GM12873 (cell line): ENCODE data around the gene VAC14.

ENCODE experiments used
- CTCF ChIP-seq: IDR thresholded peaks from 2 replicates; pipeline ENCODE4 v1.5.1; 2012; ENCODE audit warnings: low read depth, mild to moderate bottlenecking, moderate library complexity, low read length, control low read depth; ENCODE audit not compliant: insufficient read depth; ENCODE audit errors: missing control alignments

Gene VAC14

DNA sequence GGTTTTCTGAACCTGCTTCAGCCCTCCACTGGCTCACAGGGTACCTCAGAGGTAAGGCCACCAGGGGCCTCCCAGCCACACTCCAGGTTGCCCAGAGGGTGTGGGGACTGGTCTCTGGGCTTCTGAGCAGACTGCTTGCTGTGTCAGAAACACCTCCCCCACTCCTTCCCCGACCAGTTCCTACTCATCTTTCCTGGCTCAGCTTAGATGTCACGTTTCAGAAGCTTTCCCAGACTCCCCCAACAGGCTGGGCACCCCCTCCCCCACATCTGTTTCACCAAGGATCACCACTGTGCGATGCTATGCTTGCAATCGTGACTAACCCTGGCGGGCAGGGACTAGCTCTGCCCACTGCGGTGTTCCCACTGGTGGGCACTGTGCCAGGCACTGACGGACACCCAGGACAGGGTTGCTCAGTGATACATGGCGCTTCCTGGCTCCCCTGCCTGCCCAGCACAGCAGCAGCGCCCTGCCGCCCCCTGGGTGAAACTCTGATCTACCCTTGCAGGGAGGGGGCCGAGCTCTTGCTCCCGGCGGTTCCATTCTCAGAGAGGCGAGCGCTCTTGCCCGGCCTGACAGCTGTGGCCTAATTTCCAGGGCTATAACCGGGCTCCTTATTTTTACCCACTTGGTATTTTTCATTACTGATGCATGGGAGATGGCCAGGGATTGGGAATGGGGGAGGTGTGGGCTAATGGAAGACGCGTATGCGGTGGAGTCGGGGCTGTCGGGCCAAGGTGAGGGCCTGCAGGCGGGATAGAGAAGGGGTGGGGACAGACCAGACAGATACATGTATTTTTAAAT, 85.7 kb downstream of the VAC14 start:
- TF ChIP-seq CTCF = no peak

GRCh38 chr16:70714581-70715054, 86.3 kb downstream of the VAC14 start:
- TF ChIP-seq CTCF = no peak

- TF ChIP-seq CTCF = no peak
These were observed 87.1 kb downstream of the VAC14 start for GRCh38 chr16:70713824-70714223.

DNA sequence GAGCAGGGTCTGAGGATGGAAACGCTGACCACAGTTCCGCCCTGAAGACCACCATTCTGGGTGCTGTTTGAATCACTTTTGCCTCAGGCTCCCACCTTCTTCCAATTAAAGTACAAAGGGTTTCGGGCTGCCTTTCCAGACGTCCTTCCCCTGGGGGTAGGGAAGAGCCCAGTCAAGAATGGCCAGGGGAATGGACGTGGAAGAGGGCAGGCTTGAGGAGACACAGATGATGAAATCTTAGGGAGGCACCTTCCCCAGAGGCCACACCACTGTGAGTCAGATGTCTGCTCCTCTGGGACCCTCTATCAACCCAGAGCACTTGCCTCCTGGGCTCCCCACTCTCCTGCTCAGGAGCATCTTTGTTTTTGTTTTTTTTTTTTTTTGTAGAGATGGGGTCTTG, 87.6 kb downstream of the VAC14 start:
- TF ChIP-seq CTCF = no peak

DNA sequence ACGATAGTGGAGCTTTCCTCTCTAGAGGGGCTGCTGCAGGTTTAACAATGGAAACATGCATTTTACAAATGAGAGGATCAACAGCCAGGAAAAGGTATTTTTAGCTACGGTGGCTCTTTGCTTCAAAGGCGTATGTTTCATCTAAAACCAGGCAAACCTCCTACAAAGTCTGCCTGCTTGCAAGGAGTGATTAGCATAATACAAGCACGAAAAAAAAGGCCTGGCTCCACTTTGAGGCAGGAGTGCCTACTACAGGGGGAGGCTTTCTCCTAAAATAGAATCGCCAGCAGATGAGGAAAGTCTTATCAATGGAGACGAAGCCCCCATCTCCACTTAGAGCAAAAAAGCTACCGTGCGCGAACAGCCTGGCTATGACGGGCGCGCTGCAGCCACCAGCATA, 88.0 kb downstream of the VAC14 start:
- TF ChIP-seq CTCF = no peak

DNA sequence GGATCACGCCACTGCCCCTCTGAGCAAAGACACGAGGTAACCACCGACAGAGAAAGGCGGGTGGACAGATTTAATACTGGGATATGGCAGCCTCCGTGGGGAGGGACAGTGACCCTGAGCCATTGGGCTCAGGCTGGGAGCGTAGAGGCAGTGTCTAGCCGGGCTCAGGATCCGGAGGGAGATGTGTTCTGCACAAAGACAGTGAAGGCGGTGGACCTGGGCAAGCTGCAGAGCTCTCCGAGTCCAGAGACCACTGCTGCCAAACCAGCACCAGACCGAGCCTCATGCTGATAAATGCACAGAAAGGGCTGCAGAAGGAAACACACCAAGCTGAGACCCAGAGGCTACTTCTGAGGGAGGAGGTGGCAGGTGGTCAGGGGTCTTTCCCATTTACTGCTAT, 88.6 kb downstream of the VAC14 start:
- TF ChIP-seq CTCF = no peak

- TF ChIP-seq CTCF = no peak
These were observed 89.5 kb downstream of the VAC14 start for GRCh38 chr16:70711211-70712031.
